Anterior cingulate cortex (tissue), 58 donors: ENCODE data around the gene BANK1.
A peak's percentile ranks its signal among the peaks of the same experiment; 100 is the strongest.

Experiments
- DNase-seq, 58 donors: peaks; one replicate each; lab custom pipeline; 2025; lab: John Stamatoyannopoulos, UW

The BANK1 gene

GRCh38 chr4:102094481-102094880 is 304.0 kb downstream of the BANK1 start:
- DNase-seq = peak in 7 of 58 donors; percentile 1 to 14 (median 5)

- no peak for DNase-seq
Measured at GRCh38 chr4:102103368-102103767, 312.8 kb downstream of the BANK1 start.

- no peak for DNase-seq
Measured at GRCh38 chr4:102104278-102104677, 313.7 kb downstream of the BANK1 start.

- no peak for DNase-seq
Measured at GRCh38 chr4:102105983-102106382, 315.5 kb downstream of the BANK1 start.

- no peak for DNase-seq
Measured at GRCh38 chr4:102114118-102114630, 323.6 kb downstream of the BANK1 start.

- DNase-seq = no peak
Measured at GRCh38 chr4:102116121-102116520, 325.6 kb downstream of the BANK1 start.

- no peak for DNase-seq
Measured at GRCh38 chr4:102120846-102121245, 330.3 kb downstream of the BANK1 start.
